ENCODE results near the gene TTC7B. TPM values are rescaled to one million over a fixed set of nuclear protein-coding genes. Genes with fewer than 3 reads are reported as not detected.

The TTC7B gene
- total RNA-seq, 1 donor from 2014 or later: 40.3 TPM

- DNase-seq (ENCODE audit: low spot score): no peak
- Mint-ChIP-seq H3K27me3 (ENCODE audit: low read depth) (no peaks in the 10 kb centered on the region), H3K9me3 (ENCODE audit: low read depth) (no peaks in the 10 kb centered on the region), H3K4me3 (ENCODE audit: unreplicated experiment) (no peak overlapping the region), H3K27ac (ENCODE audit: unreplicated experiment) (no peak overlapping the region), H3K36me3 (ENCODE audit: low read depth) (no peaks in the 10 kb centered on the region), H3K4me1 (ENCODE audit: low read depth) (peaks cover 17% of the 10 kb centered on the region)
- no peak for TF ChIP-seq CTCF (IDR thresholded peaks at IDR 0.05)
Observed at GRCh38 chr14:90807060-90807459, 9.2 kb downstream of the TTC7B start.

- Mint-ChIP-seq H3K4me1 (ENCODE audit: low read depth) (peaks cover 17% of the 10 kb centered on the region), H3K36me3 (ENCODE audit: low read depth) (no peaks in the 10 kb centered on the region), H3K9me3 (ENCODE audit: low read depth) (no peaks in the 10 kb centered on the region), H3K27ac (ENCODE audit: unreplicated experiment) (no peak overlapping the region), H3K4me3 (ENCODE audit: unreplicated experiment) (no peak overlapping the region), H3K27me3 (ENCODE audit: low read depth) (no peaks in the 10 kb centered on the region)
- no peak for TF ChIP-seq CTCF (IDR thresholded peaks at IDR 0.05)
- no peak for DNase-seq (ENCODE audit: low spot score)
Observed at GRCh38 chr14:90805662-90806540, 10.3 kb downstream of the TTC7B start.

GRCh38 chr14:90805084-90805391, 11.2 kb downstream of the TTC7B start:
- Mint-ChIP-seq H3K36me3 (ENCODE audit: low read depth) (no peaks in the 10 kb centered on the region), H3K4me3 (ENCODE audit: unreplicated experiment) (no peak overlapping the region), H3K27me3 (ENCODE audit: low read depth) (no peaks in the 10 kb centered on the region), H3K27ac (ENCODE audit: unreplicated experiment) (no peak overlapping the region), H3K9me3 (ENCODE audit: low read depth) (no peaks in the 10 kb centered on the region), H3K4me1 (ENCODE audit: low read depth) (peaks cover 17% of the 10 kb centered on the region)
- no peak for TF ChIP-seq CTCF (IDR thresholded peaks at IDR 0.05)
- no peak for DNase-seq (ENCODE audit: low spot score)

- H3K36me3 Mint-ChIP-seq (ENCODE audit: low read depth): no peaks in the 10 kb centered on the region
- no peak for TF ChIP-seq CTCF (IDR thresholded peaks at IDR 0.05)
- H3K4me1 Mint-ChIP-seq (ENCODE audit: low read depth): peaks cover 17% of the 10 kb centered on the region
- H3K27ac Mint-ChIP-seq (ENCODE audit: unreplicated experiment): peak overlapping the region; percentile 17
- no peaks in the 10 kb centered on the region for H3K9me3 Mint-ChIP-seq (ENCODE audit: low read depth)
- no peak for DNase-seq (ENCODE audit: low spot score)
- no peak overlapping the region for H3K4me3 Mint-ChIP-seq (ENCODE audit: unreplicated experiment)
- H3K27me3 Mint-ChIP-seq (ENCODE audit: low read depth): no peaks in the 10 kb centered on the region
Observed at GRCh38 chr14:90804292-90805083, 11.7 kb downstream of the TTC7B start.

DNA sequence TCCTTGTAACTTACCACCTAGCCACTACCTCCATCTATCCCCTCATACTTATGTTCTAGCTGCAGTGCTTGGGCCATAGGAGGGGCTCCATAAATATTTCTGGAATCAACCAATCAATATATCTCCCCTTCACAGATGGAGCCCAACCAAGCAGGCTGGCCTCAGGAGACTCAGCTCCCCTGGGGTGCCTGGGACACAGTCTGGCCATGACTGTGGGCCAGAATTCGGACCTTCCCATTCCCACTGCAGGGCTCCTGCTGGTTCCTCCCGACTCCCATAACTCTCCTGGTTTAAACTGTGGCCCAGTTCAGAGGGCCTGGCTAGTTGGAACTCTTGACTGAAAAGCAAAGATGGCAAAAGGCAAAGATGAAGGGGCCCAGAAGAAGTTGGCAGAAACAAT, 13.0 kb downstream of the TTC7B start:
- Mint-ChIP-seq H3K4me1 (ENCODE audit: low read depth) (peaks cover 17% of the 10 kb centered on the region), H3K4me3 (ENCODE audit: unreplicated experiment) (no peak overlapping the region)

More for the DNA sequence above, 13.0 kb downstream of the TTC7B start:
- H3K27ac Mint-ChIP-seq (ENCODE audit: unreplicated experiment): no peak overlapping the region
- H3K27me3 Mint-ChIP-seq (ENCODE audit: low read depth): no peaks in the 10 kb centered on the region
- TF ChIP-seq CTCF (IDR thresholded peaks at IDR 0.05): no peak
- no peak for DNase-seq (ENCODE audit: low spot score)
- H3K9me3 Mint-ChIP-seq (ENCODE audit: low read depth): no peaks in the 10 kb centered on the region
- H3K36me3 Mint-ChIP-seq (ENCODE audit: low read depth): no peaks in the 10 kb centered on the region
